Smooth muscle cell of the brain vasculature (primary cell): ENCODE measurements around the gene RCN1.
"Not testable (repeated sequence)": the region's sequence is repeated elsewhere in the genome, so short reads cannot be mapped to it uniquely, and the experiment has no call there.

Experiments
- DNase-seq: peaks from one replicate; pipeline ENCODE4 v3.0.0-alpha.2; 2012; ENCODE audit warnings: low read depth, low spot score

Gene RCN1

DNA sequence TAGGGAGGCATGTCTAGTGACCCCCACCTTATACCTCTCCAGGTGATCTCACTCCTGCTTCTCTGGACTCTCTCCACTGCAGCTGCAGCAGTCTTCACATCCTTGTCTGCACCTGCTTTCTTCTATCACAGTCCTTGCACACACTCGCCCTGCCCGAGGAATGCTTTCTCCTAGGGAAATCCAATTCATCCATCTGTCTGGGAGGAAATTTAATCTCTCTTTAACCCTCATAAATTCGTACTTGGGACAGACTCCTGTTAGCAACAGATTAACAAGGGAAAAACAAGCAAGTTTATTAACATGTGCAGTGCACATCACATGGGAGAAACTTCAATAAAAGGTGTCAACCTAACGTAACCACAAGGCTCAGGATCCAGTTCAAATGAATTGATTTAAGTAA, 11.3 kb upstream of the RCN1 start:
- no peak for DNase-seq

DNA sequence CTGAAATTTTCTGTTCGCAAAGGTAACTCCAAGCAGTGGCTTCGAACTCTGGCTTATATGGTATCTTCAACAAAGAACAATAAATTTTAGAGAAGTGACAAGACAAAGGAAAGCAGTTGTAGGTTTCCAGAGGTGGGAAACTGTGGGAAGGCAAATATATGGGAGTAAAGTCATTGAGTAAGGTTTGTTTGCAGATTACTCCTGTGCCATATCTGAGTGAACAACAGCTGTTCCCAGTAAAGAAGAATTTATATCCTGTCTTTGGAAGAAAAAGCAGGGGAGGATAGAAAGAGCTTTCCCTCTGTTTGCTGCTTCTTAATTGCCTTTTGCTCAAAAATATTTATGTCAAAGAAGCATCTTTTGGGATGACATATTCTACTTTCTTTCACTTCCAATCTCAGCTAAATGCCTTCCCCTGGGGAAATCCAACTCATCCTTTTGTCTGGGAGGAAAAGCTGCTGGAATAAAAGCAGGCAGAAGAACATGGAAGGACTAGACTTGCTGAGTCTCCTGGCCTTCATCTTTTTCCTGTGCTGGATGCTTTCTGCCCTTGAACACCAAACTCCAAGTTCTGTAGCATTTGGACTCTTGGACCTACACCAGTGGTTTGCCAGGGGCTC, 10.4 kb upstream of the RCN1 start:
- DNase-seq = no peak

DNA sequence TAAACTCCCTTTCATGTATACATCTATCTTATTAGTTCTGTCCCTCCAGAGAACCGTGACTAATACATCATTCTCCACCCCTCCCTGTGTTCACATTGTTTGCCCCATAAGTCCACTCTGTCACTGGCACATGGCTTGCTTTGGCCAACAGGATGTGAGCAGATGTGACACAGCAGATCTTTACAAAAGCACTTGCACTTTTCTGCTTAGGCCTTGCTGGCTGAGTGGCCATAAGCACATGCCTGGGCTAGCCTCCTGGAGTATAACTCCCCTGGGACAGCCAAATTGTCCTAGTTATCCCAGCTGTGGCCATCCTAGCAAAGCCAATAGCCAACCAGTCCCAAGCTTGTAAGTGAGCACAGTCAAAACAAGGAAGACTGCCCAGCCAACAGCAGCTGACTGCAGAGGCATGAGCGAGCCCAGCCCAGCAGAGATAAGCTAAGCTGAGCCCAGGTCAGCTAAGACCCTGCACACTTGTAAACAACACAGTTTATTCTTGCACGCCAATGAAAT, 9.7 kb upstream of the RCN1 start:
- DNase-seq = no peak

DNA sequence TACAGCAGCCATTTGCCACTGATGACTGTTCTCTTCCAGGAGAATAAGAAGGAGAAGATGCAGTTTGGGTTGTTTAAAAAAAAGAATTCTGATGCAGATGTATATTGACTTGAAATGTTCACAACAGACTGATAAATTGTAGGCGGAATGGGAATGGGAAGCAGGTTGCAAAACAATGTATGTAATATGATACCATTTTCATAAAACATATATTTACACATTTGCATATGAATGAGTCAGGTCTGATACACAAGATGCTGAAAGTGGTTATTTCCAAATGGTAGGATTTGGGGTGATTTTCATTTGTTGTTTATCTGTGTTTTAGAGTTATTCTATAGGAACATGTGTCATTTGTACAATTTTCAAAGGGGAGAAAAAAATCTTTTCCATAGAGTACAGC, 9.0 kb upstream of the RCN1 start:
- DNase-seq = no peak

DNA sequence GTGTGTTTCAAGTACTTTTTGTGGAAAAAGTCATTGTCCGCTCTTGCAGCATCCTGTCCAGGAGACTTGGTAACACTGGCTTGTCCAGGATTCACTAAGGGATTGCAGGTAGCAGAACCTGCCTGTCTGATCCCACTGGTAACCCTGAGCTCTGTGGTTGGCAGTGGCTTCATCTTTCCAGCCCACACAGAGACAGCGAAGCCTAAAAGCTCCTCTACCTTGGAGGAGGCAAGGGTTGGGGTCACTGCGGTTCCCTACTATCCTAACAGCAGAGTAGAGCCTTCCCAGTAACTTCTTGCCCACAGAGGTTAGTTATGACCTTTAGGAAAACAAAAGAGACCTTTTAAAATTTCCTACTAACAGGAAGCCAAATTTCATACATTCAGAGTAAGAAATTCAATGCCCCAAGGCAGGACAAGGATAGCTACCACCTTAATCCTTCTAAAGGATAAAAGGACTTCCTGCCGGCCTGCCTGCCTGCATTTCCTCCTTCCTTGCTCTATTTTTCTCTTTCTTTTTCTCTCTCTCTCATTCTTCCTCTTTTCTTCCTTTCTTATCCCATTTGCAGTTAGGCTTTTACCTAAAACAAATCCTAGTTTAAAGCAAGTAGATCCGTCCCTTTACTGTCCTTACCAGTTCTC, 8.4 kb upstream of the RCN1 start:
- no peak for DNase-seq

DNA sequence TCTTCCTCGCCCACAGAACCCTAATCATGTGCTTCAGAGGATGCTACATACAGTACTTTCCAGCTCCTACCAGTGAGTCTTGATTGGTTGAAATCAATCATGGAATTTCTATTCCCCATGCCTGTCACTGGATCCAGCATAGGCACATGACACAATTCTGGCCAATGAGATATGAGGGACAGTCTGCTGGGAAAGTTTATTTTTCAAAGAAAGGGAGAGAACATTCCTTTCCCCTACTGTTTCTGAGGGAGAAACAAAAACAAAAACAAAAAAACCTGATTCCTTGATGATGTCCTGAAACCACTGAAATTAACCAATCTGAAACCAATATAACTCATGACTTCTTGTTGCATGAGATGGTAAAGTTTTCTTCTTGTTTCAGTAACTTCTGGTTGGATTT, 3.3 kb upstream of the RCN1 start:
- no peak for DNase-seq

DNA sequence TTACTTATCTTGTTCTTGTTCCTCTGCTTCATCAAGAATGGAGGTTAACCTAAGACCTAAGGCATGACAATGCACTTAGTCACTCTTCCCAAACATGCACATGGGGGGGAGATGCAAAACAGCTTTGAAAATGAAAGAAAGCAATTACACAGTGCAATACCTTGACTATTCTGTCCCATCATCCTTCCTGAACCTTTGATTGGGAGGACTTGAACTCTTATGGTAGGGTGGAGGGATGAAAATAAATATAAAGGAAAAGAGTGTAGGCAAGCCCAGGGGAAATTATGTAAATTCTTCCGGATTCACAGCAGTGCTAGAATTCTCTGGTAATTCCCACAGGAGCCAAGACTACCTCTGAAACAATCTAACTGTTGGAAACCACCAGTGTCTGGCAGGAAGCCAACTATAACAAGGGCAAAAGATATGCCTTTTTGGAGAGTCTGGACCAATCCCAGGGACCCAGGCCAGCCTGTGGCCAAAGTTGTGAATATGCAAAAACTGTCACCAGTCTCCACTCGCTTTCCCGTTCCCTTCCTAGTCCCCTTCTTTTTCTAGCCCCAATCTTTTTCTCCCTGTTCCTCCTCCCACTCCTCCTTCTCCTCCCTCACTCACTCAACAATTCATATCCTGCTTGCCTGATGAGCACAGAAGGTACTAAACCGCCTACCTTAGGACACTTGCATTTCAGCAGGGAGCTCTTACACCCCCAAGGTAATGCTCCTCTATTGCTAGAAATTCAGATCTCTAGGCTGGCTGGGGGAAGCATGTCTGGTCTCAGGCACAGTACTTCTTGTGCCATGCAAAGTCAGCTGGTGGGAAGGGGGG, 2.5 kb upstream of the RCN1 start:
- peak; percentile 69 for DNase-seq

DNA sequence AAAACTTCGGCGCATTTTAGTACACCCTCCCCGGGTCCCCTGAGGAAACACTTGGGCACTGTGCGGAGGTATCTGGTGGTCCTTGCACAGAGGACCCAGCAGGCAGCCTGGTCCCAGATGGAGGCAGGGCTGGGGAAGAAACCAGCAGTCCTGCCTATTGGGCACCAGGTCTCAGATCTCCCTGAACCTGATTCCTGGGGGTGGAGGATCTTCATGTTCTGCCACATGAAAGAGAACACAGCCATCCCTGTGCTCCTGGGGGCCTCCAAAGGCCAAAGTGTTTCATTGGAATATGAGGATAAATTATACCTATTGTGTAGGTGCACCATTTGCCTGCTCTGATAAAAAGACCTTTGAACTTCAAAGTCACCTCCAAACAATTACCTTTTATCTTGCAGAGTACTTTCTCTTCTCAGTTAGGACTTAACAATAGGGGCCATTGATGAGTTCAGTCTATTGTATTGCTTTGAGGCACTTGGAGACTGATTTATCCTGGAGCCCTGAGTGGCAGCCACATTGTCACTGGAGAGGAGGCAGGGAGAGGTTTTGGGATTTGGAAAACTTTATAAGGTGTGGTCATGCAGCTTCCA, 1.8 kb downstream of the RCN1 start:
- no peak for DNase-seq

DNA sequence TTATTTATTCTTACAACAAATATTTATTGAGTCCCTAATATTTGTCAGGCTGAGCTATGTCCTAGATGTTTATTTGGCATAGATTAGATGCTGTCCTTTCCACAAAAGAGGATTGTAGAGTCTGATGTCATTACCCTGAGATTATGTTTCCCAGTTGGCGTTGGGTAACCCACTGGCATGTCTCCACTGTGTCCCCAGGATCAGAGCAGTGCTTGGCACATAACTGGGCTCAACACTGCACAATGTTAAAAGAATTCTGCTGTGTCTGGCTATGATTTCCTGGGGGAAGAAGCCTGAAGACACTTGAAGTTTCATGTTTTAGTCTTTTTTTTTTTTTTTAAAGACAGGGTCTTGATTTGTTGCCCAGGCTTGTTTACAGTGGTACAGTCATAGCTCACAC, 4.0 kb downstream of the RCN1 start:
- no peak for DNase-seq

DNA sequence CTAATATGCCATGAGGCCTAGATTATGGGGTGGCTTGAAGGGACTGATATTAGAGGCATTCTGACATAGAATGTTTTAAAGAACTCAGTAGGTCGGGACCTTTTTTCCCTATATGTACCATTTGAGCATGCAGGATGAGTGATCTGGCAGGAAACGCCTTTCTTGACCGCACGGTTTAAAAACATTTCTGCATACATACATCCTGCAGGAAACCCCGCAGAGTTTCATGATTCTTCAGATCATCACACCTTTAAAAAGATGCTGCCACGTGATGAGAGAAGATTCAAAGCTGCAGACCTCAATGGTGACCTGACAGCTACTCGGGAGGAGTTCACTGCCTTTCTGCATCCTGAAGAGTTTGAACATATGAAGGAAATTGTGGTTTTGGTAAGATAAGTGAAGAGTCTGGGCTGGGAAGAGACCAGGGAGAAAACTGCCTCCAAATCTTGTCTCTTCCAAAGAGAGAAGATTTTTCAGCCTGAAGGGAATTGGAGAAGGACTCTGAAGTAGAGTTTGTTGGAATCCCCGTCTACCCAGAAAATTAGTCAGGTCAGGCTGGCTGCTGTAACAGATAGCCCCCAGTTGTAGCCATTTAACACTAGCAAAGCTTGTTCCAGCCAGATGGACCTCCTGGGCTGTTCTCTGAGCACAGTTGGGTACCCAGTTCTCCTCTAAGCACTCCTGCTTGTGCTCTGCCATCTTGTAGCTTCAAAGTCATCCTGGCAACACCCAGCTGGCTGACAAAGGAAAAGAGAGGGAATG, 7.4 kb downstream of the RCN1 start:
- DNase-seq = no peak

DNA sequence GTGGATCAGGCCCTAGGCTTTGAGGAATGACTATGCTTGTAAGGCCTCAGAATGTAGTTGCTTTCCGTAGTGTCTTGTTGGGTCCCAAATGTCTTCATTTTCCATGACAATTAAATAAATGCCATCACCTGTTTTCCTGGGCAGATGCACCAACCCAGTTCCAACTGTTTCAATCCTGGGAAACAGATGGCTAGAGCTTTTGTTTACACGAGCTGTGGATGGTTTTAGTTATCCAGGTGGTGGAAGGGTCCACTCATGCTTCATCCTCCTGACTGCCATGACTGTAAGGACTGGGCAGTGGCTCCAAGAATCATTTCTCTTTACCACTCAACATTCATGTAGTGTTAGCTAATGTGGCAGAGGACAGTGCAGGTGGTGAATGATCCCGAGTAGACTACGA, 8.6 kb downstream of the RCN1 start:
- no peak for DNase-seq

DNA sequence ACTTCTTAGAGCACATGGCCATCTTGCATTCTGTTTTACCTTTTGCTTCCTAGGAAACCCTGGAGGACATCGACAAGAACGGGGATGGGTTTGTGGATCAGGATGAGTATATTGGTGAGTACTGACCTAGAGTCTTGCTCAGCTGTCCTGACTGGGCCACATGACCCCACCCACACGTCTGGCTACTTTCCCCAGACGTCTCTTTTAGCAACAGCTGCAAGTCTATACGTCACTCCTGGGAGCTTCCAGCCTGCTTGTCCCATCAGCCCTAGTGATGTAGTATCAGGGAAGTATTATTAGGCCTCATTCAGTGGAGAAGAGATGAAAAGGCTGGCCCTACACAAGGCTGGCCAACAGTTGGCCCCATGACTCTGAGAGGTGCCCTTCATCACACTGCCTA, 9.6 kb downstream of the RCN1 start:
- DNase-seq = no peak

DNA sequence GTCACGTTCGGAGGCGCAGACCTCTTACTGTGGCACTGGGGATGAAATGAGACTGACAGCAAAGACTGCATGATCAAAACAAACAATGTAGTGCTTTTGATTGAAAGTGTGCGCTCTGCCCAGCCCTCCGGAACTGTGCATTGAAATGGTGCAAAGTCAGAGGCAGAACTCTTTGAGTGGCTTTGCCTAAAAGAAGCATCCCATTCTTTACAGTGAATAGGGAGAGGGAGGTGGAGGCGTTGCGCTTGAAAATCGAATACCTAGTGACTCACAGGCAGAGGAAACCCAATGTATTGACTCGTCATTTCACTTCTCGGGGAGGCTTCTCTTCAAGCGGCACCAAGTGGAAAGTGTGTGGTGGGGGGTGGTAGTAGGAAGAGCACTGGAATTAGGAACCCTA, 10.9 kb downstream of the RCN1 start:
- DNase-seq = no peak

DNA sequence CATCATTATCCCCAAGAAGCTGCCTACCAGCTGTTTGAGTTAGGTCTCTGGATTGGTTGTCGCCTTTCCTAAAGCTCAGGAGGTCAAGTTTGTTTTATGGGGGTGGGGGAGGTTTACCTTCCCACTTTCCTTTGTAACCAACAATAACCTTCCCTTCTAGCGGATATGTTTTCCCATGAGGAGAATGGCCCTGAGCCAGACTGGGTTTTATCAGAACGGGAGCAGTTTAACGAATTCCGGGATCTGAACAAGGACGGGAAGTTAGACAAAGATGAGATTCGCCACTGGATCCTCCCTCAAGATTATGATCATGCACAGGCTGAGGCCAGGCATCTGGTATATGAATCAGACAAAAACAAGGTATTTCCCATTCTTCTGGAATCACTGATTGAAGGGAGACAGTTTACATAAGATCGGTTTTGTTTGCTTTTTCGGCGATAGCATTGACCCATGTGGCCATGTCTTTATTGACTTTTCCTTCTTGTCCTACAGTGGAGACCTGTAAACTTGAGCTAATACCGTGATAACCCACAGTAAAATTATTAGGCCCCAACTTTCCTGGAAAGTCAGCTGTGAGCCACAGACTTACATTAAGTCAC, 12.3 kb downstream of the RCN1 start:
- DNase-seq = not testable (repeated sequence)

DNA sequence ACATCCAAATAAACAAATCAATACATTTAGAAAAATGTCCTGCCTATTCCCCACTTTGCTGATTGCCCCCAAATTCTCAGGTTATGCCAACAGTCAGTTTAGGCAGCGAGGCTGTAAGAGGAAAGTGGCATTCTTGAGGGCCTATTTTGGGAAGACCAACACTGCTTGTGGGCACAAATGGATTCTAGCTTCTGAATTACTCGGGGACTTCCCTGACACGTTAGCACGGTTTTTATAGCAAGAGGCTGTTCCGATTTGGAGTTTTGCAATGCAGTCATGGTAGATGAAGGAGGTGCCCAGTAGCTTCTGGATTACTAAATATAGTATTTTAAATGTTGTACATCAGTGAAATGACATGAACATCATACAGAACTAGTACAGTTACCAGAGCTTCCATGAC, 13.1 kb downstream of the RCN1 start:
- DNase-seq = no peak

DNA sequence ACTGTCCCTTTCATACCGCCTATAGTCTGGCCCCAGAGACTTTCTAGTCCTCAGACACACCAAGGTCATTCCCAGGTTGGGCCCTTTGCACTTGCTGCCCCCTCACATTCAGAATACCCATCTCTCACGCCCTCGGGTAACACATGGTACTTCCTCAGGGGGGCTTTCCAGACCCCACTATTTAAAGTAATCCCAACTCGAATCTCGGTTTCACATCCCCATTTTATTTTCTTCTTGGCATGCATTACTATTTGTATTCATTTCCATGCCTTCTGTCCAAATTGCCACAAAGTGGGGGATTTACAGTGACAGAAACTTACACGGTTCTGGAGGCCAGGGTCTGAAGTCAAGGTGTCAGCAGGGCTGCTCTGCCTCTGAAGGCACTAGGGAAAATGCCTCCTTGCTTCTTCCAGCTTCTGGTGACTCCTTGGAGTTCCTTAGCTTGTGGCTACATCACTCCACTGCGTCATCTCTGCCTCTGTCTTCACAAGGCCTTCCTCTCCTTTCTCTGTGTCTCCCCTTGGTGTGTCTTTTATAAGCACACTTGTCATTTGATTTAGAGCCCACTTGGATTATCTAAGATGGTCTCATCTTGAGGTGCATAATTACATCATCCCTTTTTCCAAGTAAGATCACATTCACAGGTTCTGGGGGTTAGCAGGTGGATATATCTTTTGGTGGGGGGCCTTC, 15.1 kb downstream of the RCN1 start:
- no peak for DNase-seq

DNA sequence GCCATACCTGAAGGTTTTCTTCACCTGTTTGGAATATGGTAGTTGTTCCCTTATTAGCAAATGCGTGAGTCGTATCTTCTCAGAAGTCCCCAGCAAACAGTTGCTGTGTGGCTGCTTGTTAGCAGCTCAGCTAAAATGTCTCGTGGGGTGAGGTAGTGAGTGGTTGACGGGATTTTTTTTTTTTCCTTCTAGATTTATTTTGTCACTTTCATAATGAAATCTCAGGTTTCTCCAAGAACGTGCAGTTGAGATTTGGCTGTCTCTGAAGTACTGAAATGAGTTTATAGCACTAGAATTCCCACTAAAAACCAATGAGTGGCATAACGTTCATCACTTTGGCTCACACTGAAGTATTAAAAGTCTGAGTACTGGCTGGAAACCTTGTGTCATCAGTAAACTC, 16.8 kb downstream of the RCN1 start:
- no peak for DNase-seq

DNA sequence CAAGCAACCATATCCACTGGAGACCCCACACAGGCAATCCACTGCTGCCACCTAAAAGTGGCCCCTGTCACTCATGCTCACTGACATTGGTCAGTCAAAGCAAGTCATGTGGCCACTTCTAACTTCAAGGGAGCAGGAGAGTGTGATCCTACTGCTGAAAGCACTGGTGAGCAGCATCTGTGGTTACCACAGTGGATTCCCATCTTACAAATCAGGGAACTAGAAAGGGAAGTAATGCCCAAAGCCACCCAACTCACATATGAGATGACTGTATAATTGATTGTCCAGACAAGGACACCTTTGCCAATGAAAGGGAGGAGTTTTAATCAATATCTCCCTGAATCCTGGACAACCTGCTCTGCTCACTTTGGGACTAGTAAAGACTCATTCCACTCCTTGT, 17.7 kb downstream of the RCN1 start:
- no peak for DNase-seq

DNA sequence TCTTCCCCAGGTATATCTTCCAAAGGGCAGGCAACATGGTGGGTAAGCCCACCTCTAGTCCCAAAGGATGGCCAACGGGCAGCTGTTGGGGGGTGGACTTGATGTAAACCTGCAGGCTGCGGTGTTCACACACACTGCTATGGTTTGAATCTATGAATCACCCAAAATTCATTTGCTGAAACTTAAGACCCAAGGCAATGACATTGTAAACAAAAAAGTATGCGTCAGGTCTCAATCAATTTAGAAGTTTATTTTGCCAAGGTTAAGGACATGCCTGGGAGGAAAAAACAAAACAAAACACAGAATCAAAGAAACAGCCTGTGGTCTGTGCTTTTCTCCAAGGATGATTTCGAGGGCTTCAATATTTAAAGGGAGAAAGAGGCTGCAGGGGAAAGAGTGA, 18.3 kb downstream of the RCN1 start:
- DNase-seq = peak; percentile 41

DNA sequence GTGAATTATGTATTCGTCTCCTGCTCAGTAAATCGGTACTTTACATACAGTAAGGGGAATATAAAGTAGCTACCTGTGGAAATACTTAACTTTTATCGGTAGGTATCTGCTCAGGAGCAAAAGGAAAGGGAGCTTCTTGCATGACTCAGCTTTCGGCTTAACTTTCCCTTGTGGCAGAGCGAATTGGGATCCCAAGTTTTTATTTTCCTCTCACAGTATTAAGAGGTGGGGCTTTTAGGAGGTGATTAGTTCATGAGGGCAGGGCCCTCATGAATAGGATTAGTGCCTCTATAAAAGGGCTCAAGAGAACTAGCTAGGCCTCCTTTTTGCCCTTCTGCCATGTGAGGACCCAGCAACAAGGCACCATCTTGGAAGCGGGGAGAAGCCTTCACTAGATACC, 18.7 kb downstream of the RCN1 start:
- no peak for DNase-seq

DNA sequence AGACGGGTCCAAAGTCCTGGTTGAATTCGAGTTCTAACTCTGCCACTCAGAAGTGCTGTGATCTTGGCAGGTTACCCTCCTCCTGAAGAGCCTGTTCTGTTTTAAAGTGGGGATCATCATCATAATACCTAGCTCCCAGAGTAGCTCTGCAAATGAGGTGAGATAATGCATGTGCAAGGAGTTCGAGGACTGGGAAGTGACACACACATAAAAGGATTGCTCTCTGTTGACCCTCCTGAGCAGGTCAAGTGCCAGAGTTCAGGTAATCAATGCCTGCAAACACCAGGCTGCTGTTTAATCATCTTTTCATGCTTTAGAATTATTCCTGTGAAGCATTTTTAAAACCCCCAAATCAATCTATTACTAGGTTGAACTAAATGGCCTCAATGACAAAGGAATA, 19.9 kb downstream of the RCN1 start:
- no peak for DNase-seq
